ENCODE results near the gene COG2. TPM values are rescaled to one million over a fixed set of nuclear protein-coding genes. Genes with fewer than 3 reads are reported as not detected.
A peak's percentile ranks its signal among the peaks of the same experiment; 100 is the strongest.
"Not testable (repeated sequence)": the region's sequence is repeated elsewhere in the genome, so short reads cannot be mapped to it uniquely, and the experiment has no call there.

Gene COG2
- total RNA-seq, 2 donors from 2014 or later: 22.9 to 31.0 TPM

GRCh38 chr1:230713138-230713537 lies 70.9 kb downstream of the COG2 start:
- Histone ChIP-seq H3K36me3 (no peaks in the 10 kb centered on the region), H3K27me3 (replicated peaks; ENCODE audit: insufficient read depth) (no peaks in the 10 kb centered on the region), H3K4me3 (peak overlapping the region; percentile 59), H3K9me3 (no peaks in the 10 kb centered on the region), H3K27ac (no peak overlapping the region), H3K4me1 (ENCODE audit: control insufficient read depth in 1 of 2, low read depth in 2 of 2) (peaks cover 0 to 20% of the 10 kb centered on the region in 2 donors)
- TF ChIP-seq CTCF (IDR thresholded peaks at IDR 0.05): no peak
- no peak for DNase-seq (ENCODE audit: low spot score)
- ATAC-seq (ENCODE audit: insufficient number of reproducible peaks, low FRiP score, low read depth): no peak

DNA sequence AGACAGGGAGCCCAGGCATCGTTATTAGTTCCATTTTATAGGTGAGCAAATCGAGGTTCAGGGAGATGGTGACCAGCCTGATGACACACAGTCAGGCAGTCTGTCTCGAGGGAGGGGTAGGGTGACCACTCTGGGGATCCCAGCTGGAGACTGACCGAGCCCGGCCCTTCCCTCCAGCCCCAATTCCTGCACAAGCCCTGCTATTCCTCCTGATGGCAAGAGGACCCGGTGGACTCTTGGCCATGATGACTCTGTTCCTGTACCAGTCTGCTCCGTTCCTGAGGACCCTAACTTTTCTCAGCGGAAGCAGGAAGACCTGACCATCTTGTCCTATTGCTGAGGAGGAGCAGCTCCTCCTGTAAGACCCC lies 71.2 kb downstream of the COG2 start:
- Histone ChIP-seq H3K4me1 (ENCODE audit: control insufficient read depth in 1 of 2, low read depth in 2 of 2) (peaks cover 0 to 20% of the 10 kb centered on the region in 2 donors), H3K36me3 (no peaks in the 10 kb centered on the region), H3K27me3 (replicated peaks; ENCODE audit: insufficient read depth) (no peaks in the 10 kb centered on the region), H3K27ac (no peak overlapping the region), H3K9me3 (no peaks in the 10 kb centered on the region), H3K4me3 (peak overlapping the region; percentile 59)
- no peak for TF ChIP-seq CTCF (IDR thresholded peaks at IDR 0.05)
- DNase-seq (ENCODE audit: low spot score) (no peak), ATAC-seq (ENCODE audit: insufficient number of reproducible peaks, low FRiP score, low read depth) (no peak)

DNA sequence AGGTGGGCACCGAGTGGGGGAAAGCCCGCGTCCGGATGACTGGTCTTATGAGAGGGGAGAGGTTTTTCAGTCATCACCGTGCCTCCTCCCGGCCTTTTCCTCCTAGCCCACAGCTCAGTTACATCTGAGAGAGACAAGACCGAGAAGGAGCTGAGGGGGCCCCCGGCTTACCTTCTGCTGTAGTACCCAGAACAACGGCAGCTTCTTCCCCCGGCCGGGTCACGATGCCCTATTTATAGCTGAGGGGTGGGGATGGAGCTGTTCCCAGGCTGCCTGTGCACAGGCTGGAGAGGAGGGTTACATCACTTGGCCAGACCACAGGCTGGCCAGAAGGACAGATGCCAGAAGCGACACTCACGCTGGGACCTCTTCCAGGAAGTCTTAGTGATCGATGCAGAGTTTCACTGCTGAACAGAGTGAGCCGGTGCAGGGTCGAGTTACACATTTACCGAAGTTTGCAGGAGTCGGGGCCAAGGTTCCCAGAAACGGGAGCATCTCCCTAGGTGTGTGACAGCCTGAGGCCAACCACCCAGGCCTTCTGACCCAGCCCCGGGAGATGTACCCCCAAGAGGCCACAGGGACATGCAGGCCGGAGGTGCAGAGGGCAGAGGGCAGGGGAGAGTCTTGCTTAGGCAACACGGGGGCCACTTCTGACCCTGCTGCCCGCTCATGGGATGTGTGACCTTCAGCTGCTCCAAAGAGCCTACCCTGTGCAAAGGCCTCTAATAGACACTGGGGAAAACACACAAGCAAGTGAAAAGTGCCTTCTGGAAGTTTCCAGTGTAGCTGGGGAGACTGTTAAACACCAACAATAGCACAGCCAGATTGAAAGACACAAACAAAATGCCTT lies 71.9 kb downstream of the COG2 start, which contains the start of gene AGT:
Gene AGT, minus strand, starts transcription at position 208 of the 850 bp plus-strand sequence. CDS start 3,299 bp downstream, outside the sequence.
- H3K27me3 ChIP-seq (replicated peaks; ENCODE audit: insufficient read depth): no peaks in the 10 kb centered on the region
- ATAC-seq (ENCODE audit: insufficient number of reproducible peaks, low FRiP score, low read depth) (peak; percentile 80), DNase-seq (ENCODE audit: low spot score) (peak; percentile 31)
- H3K4me3 ChIP-seq: peak within 1 kb of the TSS; percentile 59
- no peak for TF ChIP-seq CTCF (IDR thresholded peaks at IDR 0.05)
- H3K9me3 ChIP-seq: no peaks in the 10 kb centered on the region
- no peaks in the 10 kb centered on the region for H3K36me3 ChIP-seq
- H3K4me1 ChIP-seq (ENCODE audit: control insufficient read depth in 1 of 2, low read depth in 2 of 2): peaks cover 0 to 20% of the 10 kb centered on the region in 2 donors
- no peak within 1 kb of the TSS for H3K27ac ChIP-seq

DNA sequence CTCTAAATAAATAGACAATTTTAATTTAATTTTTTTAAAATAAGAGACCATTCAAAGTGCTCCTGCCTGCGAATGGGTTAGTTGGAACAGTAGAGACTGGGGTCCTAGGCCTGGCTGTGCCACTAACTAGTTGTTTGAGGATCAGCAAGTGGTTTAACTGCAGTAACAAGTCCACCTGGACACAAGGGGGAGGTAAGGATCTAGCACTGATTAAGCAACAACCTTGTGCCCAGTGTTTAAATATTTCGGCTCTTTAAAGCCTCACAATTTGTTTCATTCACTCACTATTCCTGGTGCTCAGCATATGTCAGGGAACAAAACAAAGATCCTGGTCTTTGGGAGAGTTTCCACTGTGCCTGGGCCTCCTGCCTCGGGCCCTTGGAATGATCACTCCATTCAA lies 73.2 kb downstream of the COG2 start:
- no peak for TF ChIP-seq CTCF (IDR thresholded peaks at IDR 0.05)
- no peak for ATAC-seq (ENCODE audit: insufficient number of reproducible peaks, low FRiP score, low read depth)
- peaks cover 0 to 20% of the 10 kb centered on the region in 2 donors for H3K4me1 ChIP-seq (ENCODE audit: control insufficient read depth in 1 of 2, low read depth in 2 of 2)

DNA sequence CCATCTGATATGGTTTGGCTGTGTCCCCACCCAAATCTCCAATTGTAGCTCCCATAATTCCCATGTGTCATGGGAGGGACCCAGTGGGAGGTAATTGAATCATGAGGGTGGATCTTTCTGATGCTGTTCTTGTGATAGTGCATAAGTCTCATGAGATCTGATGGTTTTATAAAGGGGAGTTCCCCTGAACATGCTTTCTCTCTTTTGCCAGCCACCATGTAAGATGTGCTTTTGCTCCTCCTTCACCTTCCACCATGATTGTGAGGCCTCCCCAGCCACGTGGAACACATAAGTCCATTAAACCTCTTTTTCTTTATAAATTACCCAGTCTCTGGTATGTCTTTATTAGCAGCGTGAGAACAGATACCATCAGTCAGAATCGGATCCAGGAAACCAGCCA lies 74.2 kb downstream of the COG2 start:
- H3K27ac ChIP-seq; DNase-seq (ENCODE audit: low spot score); ATAC-seq (ENCODE audit: insufficient number of reproducible peaks, low FRiP score, low read depth); H3K27me3 ChIP-seq (replicated peaks; ENCODE audit: insufficient read depth); H3K4me3 ChIP-seq; H3K9me3 ChIP-seq; H3K36me3 ChIP-seq: not testable (repeated sequence)
- H3K4me1 ChIP-seq (ENCODE audit: control insufficient read depth in 1 of 2, low read depth in 2 of 2): peaks cover 0 to 20% of the 10 kb centered on the region in 2 donors

More for the DNA sequence above, 73.2 kb downstream of the COG2 start:
- Histone ChIP-seq H3K27me3 (replicated peaks; ENCODE audit: insufficient read depth) (no peaks in the 10 kb centered on the region), H3K4me3 (no peak overlapping the region), H3K27ac (no peak overlapping the region), H3K9me3 (no peaks in the 10 kb centered on the region), H3K36me3 (no peaks in the 10 kb centered on the region)
- no peak for DNase-seq (ENCODE audit: low spot score)
